CD14-positive monocyte (primary cell): Measurements from ENCODE around the gene C16orf95. TPM values are rescaled to one million over a fixed set of nuclear protein-coding genes. Genes with fewer than 3 reads are reported as not detected.

ENCODE experiments used
- DNase-seq, 3 donors: peaks; one replicate each; pipeline ENCODE4 v3.0.0-alpha.2; 2011 to 2022
- H2AFZ ChIP-seq: 2 replicates; pipeline ENCODE4 v1.6.0; 2012; ENCODE audit warnings: mild to moderate bottlenecking, low read depth, low read length, inconsistent platforms; ENCODE audit not compliant: insufficient read depth, poor library complexity, severe bottlenecking
- H3K27ac ChIP-seq, 2 donors: 1 replicate in 1 of 2; 2 replicates in 1 of 2; pipeline ENCODE4 v1.5.1; 2012 to 2013; ENCODE audit warnings: low read length in 2 of 2, control low read depth in 1 of 2, inconsistent platforms in 1 of 2, low read depth in 1 of 2, mild to moderate bottlenecking in 1 of 2
- H3K27me3 ChIP-seq, 2 donors: one replicate each; pipeline versions ENCODE4 v1.6.0 to v1.6.1; 2011 to 2013; ENCODE audit warnings: low read length in 2 of 2; ENCODE audit not compliant: control insufficient read depth in 2 of 2, insufficient read depth in 2 of 2
- H3K36me3 ChIP-seq, 2 donors: replicated peaks in 1 of 2; 1 replicate in 1 of 2; 2 replicates in 1 of 2; pipeline versions ENCODE4 v1.5.1 to v1.6.1; 2012 to 2013; ENCODE audit warnings: low read length in 2 of 2, control low read depth in 1 of 2, inconsistent platforms in 1 of 2, mild to moderate bottlenecking in 1 of 2; ENCODE audit not compliant: insufficient read depth in 2 of 2, control insufficient read depth in 1 of 2
- H3K4me1 ChIP-seq, 2 donors: 1 replicate in 1 of 2; 2 replicates in 1 of 2; pipeline versions ENCODE4 v1.5.1 to v1.6.1; 2012 to 2013; ENCODE audit warnings: low read length in 2 of 2, control low read depth in 1 of 2, inconsistent platforms in 1 of 2, mild to moderate bottlenecking in 1 of 2, moderate library complexity in 1 of 2; ENCODE audit not compliant: insufficient read depth in 2 of 2, control insufficient read depth in 1 of 2
- H3K4me2 ChIP-seq: replicated peaks from 2 replicates; pipeline ENCODE3; 2012; ENCODE audit warnings: low read length, moderate library complexity, mild to moderate bottlenecking; ENCODE audit not compliant: poor library complexity, severe bottlenecking; ENCODE audit errors: extremely low read depth
- H3K4me3 ChIP-seq, 3 experiments: fragments of 200-600 bp in 1 of 3; sonication (generic) in 1 of 3; replicated peaks in 1 of 3; 1 replicate in 2 of 3; 2 replicates in 1 of 3; pipeline ENCODE4 v1.5.1; 2011 to 2013; ENCODE audit warnings: low read length in 3 of 3, mild to moderate bottlenecking in 3 of 3, control low read depth in 2 of 3, low read depth in 2 of 3, inconsistent platforms in 1 of 3, moderate library complexity in 1 of 3
- H3K79me2 ChIP-seq: 2 replicates; pipeline ENCODE4 v1.6.0; 2012; ENCODE audit warnings: mild to moderate bottlenecking, control low read depth, inconsistent platforms, low read length, moderate library complexity; ENCODE audit not compliant: insufficient read depth
- H3K9ac ChIP-seq: 2 replicates; pipeline ENCODE4 v1.6.0; 2017; ENCODE audit warnings: low read length, mild to moderate bottlenecking; ENCODE audit not compliant: insufficient read depth, poor library complexity, severe bottlenecking
- H3K9me3 ChIP-seq, 2 donors: replicated peaks in 1 of 2; 1 replicate in 1 of 2; 2 replicates in 1 of 2; pipeline versions ENCODE4 v1.5.1 to v1.6.1; 2012 to 2013; ENCODE audit warnings: low read length in 2 of 2, control low read depth in 1 of 2; ENCODE audit not compliant: control insufficient read depth in 1 of 2, insufficient read depth in 1 of 2
- H4K20me1 ChIP-seq: 2 replicates; pipeline ENCODE4 v1.6.0; 2012; ENCODE audit warnings: mild to moderate bottlenecking, low read length, control low read depth, moderate library complexity; ENCODE audit not compliant: insufficient read depth
- H3K27ac Mint-ChIP-seq, 7 donors: one replicate each; pipeline ENCODE4 v1.8.0; 2020; ENCODE audit warnings: mild to moderate bottlenecking in 7 of 7, mixed read lengths in 7 of 7, moderate library complexity in 6 of 7, inconsistent platforms in 2 of 7
- H3K27me3 Mint-ChIP-seq, 3 donors: one replicate each; pipeline ENCODE4 v1.8.0; 2021 to 2022; ENCODE audit warnings: low read depth in 3 of 3, mild to moderate bottlenecking in 3 of 3, mixed read lengths in 3 of 3, moderate library complexity in 3 of 3, inconsistent platforms in 1 of 3
- H3K36me3 Mint-ChIP-seq, 2 donors: one replicate each; pipeline ENCODE4 v1.8.0; 2020; ENCODE audit warnings: mixed read lengths in 2 of 2, inconsistent platforms in 1 of 2, mild to moderate bottlenecking in 1 of 2
- H3K4me1 Mint-ChIP-seq: one replicate; pipeline ENCODE4 v1.8.0; 2020; ENCODE audit warnings: mild to moderate bottlenecking, mixed read lengths
- H3K4me3 Mint-ChIP-seq, 2 donors: one replicate each; pipeline ENCODE4 v1.8.0; 2020; ENCODE audit warnings: mild to moderate bottlenecking in 2 of 2, mixed read lengths in 2 of 2, moderate library complexity in 1 of 2
- H3K9me3 Mint-ChIP-seq, 7 donors: one replicate each; pipeline ENCODE4 v1.8.0; 2020 to 2022; ENCODE audit warnings: mixed read lengths in 7 of 7, mild to moderate bottlenecking in 6 of 7, moderate library complexity in 6 of 7, inconsistent platforms in 2 of 7
- WGBS: methylation state at CpG from one replicate; pipeline ENCODE4 v1.1.5; 2013; ENCODE audit warnings: missing lambda C conversion rate; ENCODE audit not compliant: insufficient coverage; 5-methylcytosine and 5-hydroxymethylcytosine counted together
- intact Hi-C, 2 donors: fragments of 100-400 bp; cut with micrococcal nuclease; formaldehyde crosslinking; loops; one replicate each; pipeline versions ENCODE4 v1.15.0 to v1.15.1; 2023
- polyA plus RNA-seq, 3 donors: library from polyadenylated mRNA; depleted of rRNA in 1 of 3; unstranded in 2 of 3; stranded (reverse) in 1 of 3; fragments of 300-500 nt in 2 of 3; fragments of >200 nt in 1 of 3; fragmentation: Illumina TruSeq in 2 of 3; gene quantifications; 1 replicate in 2 of 3; 2 replicates in 1 of 3; pipeline ENCODE4 v1.2.3, GENCODE V29; 2012 to 2021
- TF ChIP-seq, protein P1 (sequence below): fragments of 200-600 bp; IDR thresholded peaks from one replicate; pipeline ENCODE4 v1.8.0; 2022; ENCODE audit warnings: antibody characterized with exemption, mild to moderate bottlenecking

C16orf95 gene
- polyA plus RNA-seq, 3 donors, result 0.89 to 1.9 (median 1.7) TPM

- Mint-ChIP-seq H3K27me3 (peaks cover 12 to 18% (median 14%) of the 10 kb centered on the region in 3 donors), H3K36me3 (no peaks in the 10 kb centered on the region), H3K27ac (no peak overlapping the region), H3K9me3 (peaks cover 0 to 4% (median 0%) of the 10 kb centered on the region in 7 donors), H3K4me1 (peaks cover 4% of the 10 kb centered on the region), H3K4me3 (no peak overlapping the region)
- H3K4me1 ChIP-seq, result no peaks in the 10 kb centered on the region
- H3K27ac ChIP-seq, result no peak overlapping the region
- no peak overlapping the region for H3K4me3 ChIP-seq
- intact Hi-C loops, result loop anchor here (5.0 kb wide), 1 partner anchor 712 kb away; no protein-coding TSS in a partner anchor
- no peaks in the 10 kb centered on the region for H3K9me3 ChIP-seq
- H3K36me3 ChIP-seq, result no peaks in the 10 kb centered on the region
- no peak overlapping the region for H3K9ac ChIP-seq
- no peak for DNase-seq
- TF ChIP-seq, protein P1, sequence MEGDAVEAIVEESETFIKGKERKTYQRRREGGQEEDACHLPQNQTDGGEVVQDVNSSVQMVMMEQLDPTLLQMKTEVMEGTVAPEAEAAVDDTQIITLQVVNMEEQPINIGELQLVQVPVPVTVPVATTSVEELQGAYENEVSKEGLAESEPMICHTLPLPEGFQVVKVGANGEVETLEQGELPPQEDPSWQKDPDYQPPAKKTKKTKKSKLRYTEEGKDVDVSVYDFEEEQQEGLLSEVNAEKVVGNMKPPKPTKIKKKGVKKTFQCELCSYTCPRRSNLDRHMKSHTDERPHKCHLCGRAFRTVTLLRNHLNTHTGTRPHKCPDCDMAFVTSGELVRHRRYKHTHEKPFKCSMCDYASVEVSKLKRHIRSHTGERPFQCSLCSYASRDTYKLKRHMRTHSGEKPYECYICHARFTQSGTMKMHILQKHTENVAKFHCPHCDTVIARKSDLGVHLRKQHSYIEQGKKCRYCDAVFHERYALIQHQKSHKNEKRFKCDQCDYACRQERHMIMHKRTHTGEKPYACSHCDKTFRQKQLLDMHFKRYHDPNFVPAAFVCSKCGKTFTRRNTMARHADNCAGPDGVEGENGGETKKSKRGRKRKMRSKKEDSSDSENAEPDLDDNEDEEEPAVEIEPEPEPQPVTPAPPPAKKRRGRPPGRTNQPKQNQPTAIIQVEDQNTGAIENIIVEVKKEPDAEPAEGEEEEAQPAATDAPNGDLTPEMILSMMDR, result no peak
- H3K27me3 ChIP-seq, result no peaks in the 10 kb centered on the region
- no peaks in the 10 kb centered on the region for H4K20me1 ChIP-seq
- H3K79me2 ChIP-seq, result no peaks in the 10 kb centered on the region
- H2AFZ ChIP-seq, result no peak overlapping the region
- H3K4me2 ChIP-seq, result no peak overlapping the region
- WGBS, result 100% methylated on average over 3 of the region's 4 CpGs
Measured at GRCh38 chr16:87274794-87275193, 42.4 kb downstream of the C16orf95 start.

DNA sequence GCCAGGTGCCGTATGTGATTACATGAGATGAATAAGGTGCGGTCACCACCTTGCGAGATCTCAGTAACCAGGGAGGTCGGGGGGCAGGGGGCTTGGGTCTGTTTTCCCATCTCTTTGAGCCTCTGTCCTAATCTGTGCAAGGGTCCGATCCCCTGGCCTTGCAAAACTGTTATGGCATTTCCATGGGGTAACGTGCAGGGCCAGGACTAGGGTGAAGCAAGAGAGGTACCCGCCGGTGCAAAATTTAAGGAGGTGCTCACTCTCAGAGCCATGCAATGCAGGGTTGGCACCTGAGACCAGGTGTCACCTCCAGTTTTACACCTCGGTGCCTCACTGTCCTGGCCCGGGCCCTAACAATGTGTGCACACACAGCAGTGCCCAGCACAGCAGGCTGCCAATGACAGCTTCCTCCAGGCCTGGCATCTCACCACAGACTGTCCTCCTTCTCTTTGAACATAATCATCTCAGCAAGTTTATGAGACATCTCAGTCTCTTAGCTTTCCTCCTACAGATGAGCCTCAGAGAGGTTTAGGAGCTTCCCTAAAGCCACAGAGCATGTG is 43.6 kb downstream of the C16orf95 start:
- Histone ChIP-seq H4K20me1 (no peaks in the 10 kb centered on the region), H3K4me2 (no peak overlapping the region), H2AFZ (no peak overlapping the region), H3K9me3 (no peaks in the 10 kb centered on the region), H3K79me2 (no peaks in the 10 kb centered on the region), H3K36me3 (no peaks in the 10 kb centered on the region), H3K4me3 (no peak overlapping the region), H3K27ac (no peak overlapping the region), H3K4me1 (no peaks in the 10 kb centered on the region), H3K9ac (no peak overlapping the region), H3K27me3 (no peaks in the 10 kb centered on the region)
- intact Hi-C loops, result no loop called here
- H3K27ac Mint-ChIP-seq, result peak overlapping the region in 1 of 7 donors; percentile 10
- H3K36me3 Mint-ChIP-seq, result no peaks in the 10 kb centered on the region
- WGBS, result 94% methylated on average over 8 of the region's 10 CpGs
- peaks cover 8 to 11% (median 9%) of the 10 kb centered on the region in 3 donors for H3K27me3 Mint-ChIP-seq
- no peak overlapping the region for H3K4me3 Mint-ChIP-seq
- H3K4me1 Mint-ChIP-seq, result peaks cover 4% of the 10 kb centered on the region
- no peak for DNase-seq
- peaks cover 0 to 8% (median 2%) of the 10 kb centered on the region in 7 donors for H3K9me3 Mint-ChIP-seq
- TF ChIP-seq, protein P1, result no peak
